SJCRH30 (cell line): ENCODE data around the gene B3GNT9. TPM values are rescaled to one million over a fixed set of nuclear protein-coding genes. Genes with fewer than 3 reads are reported as not detected.

ENCODE experiments used
- DNase-seq, 2 experiments: peaks; one replicate each; pipeline ENCODE4 v3.0.0-alpha.2; 2015 to 2020
- H3K27ac ChIP-seq: fragments of 250-450 bp; sonication (Bioruptor Pico); 2 replicates; pipeline ENCODE4 v1.5.1; 2020; ENCODE audit warnings: mild to moderate bottlenecking, moderate library complexity
- H3K27me3 ChIP-seq: fragments of 250-450 bp; sonication (Bioruptor Pico); 2 replicates; pipeline ENCODE4 v1.5.1; 2020; ENCODE audit warnings: mild to moderate bottlenecking, moderate library complexity
- H3K36me3 ChIP-seq: fragments of 250-450 bp; sonication (Bioruptor Pico); 2 replicates; pipeline ENCODE4 v1.5.1; 2020; ENCODE audit warnings: mild to moderate bottlenecking, moderate library complexity
- H3K4me1 ChIP-seq: fragments of 250-450 bp; sonication (Bioruptor Pico); 2 replicates; pipeline ENCODE4 v1.5.1; 2020; ENCODE audit warnings: mild to moderate bottlenecking, moderate library complexity
- H3K4me3 ChIP-seq: fragments of 250-450 bp; sonication (Bioruptor Pico); 2 replicates; pipeline ENCODE4 v1.5.1; 2020; ENCODE audit warnings: mild to moderate bottlenecking, moderate library complexity
- H3K9me3 ChIP-seq: fragments of 250-450 bp; sonication (Bioruptor Pico); replicated peaks from 2 replicates; pipeline ENCODE4 v1.5.1; 2020; ENCODE audit warnings: mild to moderate bottlenecking, moderate library complexity
- total RNA-seq: library from RNA; depleted of rRNA; stranded (reverse); fragments of >200 nt; shearing (Covaris generic); gene quantifications from 2 replicates; pipeline ENCODE4 v1.2.3, GENCODE V29; 2014

The B3GNT9 gene
- total RNA-seq, 1 experiment from 2014 or later: 13.1 TPM

DNA sequence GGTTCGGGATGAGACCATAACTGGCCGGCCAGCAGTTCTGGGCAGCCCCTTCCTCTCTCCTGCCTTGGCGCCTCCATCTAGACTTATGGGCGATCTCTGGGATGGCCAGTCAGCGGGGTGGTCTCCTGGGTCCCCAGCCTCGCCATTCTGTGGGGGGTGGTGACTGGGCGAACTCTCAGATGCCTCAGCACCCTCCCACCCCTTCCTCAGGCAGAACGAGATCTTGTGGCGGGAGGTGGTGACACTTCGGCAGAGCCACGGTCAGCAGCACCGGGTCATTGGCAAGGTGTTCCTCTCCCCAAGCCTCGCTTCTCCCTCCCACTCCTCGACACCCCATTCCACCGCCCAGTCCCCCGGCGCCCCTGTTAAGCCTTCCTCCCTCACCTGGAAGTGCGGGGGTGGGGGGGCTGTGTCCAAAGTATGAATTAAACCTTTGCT, 15.3 kb upstream of the B3GNT9 start:
- Histone ChIP-seq H3K27ac (no peak overlapping the region), H3K9me3 (no peaks in the 10 kb centered on the region), H3K4me3 (no peak overlapping the region), H3K36me3 (no peaks in the 10 kb centered on the region), H3K27me3 (no peaks in the 10 kb centered on the region), H3K4me1 (peaks cover 13% of the 10 kb centered on the region)
- DNase-seq: no peak

DNA sequence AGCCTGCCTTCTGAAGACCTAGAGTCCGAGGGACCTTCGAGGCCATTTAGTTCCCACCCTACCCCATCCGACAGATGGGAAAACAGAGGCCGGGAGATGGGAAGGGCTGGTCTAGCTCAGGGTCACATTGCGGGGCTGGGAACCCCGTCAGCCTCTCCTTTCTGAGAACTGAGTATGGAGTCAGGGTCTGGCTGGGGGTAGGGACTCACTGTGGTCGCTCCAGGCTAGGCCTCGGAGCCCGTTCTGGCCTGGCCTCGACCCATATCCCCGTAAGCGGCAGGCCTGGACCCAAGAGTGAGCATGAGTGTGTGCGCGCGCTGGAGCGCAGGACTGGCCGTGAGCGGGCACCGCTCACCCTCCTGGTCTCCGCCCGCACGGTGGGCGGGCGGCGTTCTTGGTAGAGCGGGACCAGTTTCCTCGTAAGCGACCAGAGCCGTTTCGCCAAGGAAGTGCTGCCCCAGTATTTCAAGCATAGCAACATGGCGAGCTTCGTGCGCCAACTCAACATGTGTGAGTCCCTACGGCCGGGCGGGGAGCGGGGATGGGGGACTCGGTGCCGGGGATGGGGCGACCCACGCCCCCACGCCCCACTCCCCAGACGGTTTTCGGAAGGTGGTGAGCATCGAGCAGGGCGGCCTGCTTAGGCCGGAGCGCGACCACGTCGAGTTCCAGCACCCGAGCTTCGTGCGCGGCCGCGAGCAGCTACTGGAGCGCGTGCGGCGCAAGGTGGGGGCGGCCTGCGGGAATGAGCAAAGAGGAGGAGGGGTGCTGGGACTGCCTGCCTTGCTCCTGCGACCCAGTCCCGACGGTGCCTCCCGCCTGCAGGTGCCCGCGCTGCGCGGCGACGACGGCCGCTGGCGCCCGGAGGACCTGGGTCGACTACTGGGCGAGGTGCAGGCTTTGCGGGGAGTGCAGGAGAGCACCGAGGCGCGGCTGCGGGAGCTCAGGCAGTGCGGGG, 14.6 kb upstream of the B3GNT9 start:
- no peaks in the 10 kb centered on the region for H3K9me3 ChIP-seq
- no peak overlapping the region for H3K4me3 ChIP-seq
- H3K4me1 ChIP-seq: peaks cover 13% of the 10 kb centered on the region
- DNase-seq: no peak
- H3K36me3 ChIP-seq: no peaks in the 10 kb centered on the region
- H3K27ac ChIP-seq: no peak overlapping the region
- no peaks in the 10 kb centered on the region for H3K27me3 ChIP-seq

DNA sequence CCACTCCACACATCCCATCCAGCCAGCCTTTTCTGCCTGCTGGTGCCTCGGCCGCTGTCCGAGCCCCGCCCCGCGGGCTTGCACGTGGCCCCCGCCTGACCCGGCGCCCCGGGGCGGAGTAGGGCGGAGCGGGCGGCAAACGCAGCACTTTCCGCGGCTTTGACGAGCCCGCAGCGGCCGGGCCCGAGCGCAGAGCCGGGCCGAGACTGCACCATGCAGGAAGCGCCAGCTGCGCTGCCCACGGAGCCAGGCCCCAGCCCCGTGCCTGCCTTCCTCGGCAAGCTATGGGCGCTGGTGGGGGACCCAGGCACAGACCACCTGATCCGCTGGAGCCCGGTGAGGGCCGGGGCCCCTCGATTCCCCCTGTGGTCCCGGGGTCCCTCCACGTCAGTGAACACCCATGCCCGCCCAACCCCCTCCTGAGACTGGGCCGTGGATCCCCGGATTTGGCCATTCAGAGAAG, 13.8 kb upstream of the B3GNT9 start, which contains the start of gene HSF4:
Gene HSF4 (plus strand): TSS at position 147 of the 463 bp plus-strand sequence. CDS start 67 bp downstream, at position 214.
- Histone ChIP-seq H3K27me3 (no peaks in the 10 kb centered on the region), H3K4me1 (peaks cover 15% of the 10 kb centered on the region), H3K36me3 (no peaks in the 10 kb centered on the region), H3K4me3 (no peak within 1 kb of the TSS), H3K9me3 (no peaks in the 10 kb centered on the region), H3K27ac (no peak within 1 kb of the TSS)
- no peak for DNase-seq

DNA sequence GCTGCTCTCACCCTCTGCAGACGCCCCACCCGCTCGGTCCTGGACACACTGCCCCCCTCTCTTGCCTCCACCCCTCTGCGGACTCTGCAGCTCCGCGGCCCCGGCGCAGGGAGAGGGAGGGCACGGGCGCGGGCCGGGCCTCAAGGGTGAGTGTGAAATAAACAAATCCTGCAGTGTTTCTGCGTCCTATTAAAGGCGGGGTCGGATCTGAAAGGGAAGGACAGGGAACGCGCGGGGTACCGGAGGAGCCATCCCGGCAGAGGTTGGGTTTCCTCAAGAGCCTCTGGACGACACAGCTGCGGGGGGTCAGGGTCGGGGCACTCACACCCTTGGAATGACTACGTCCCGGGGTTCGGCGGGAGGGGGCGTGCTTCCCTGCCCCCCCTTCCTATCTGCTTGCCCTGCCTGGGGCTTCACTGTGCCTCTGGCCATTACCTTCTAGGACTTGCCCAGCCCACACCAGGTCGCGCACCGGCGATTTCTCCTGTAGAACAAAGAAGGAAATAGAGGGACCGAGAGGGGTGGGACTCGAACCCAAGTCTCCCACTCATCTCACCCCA, 13.3 kb upstream of the B3GNT9 start:
- Histone ChIP-seq H3K4me1 (peaks cover 12% of the 10 kb centered on the region), H3K27ac (no peak overlapping the region), H3K36me3 (no peaks in the 10 kb centered on the region), H3K9me3 (no peaks in the 10 kb centered on the region), H3K27me3 (no peaks in the 10 kb centered on the region), H3K4me3 (no peak overlapping the region)
- DNase-seq: no peak

DNA sequence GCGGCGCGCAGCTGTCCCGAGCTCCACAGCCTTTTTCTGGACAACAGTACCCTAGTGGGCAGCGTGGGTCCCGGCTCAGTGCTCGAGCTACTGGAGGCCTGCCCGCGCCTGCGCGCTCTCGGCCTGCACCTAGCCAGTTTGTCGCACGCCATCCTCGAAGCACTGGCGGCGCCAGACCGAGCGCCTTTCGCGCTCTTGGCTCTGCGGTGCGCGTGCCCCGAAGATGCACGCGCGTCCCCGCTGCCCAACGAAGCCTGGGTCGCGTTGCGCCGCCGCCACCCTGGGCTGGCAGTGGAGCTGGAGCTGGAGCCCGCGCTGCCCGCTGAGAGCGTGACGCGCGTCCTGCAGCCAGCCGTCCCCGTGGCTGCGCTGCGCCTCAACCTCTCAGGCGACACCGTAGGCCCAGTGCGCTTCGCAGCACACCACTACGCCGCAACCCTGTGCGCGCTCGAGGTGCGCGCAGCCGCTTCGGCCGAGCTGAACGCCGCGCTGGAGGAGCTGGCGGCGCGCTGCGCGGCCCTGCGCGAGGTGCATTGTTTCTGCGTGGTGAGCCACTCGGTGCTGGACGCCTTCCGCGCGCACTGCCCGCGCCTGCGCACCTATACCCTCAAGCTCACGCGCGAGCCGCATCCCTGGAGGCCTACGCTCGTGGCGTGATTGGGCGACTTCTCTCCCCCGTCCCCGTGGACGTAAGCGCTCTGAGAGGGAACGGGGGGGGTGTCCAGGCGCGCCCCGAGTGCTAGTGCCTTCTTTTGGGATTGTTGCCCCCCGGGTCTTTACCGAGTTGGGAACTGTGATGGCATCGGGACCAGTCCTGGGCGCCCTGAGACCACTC, 12.6 kb upstream of the B3GNT9 start:
- Histone ChIP-seq H3K36me3 (no peaks in the 10 kb centered on the region), H3K4me3 (no peak overlapping the region), H3K27me3 (no peaks in the 10 kb centered on the region), H3K9me3 (no peaks in the 10 kb centered on the region), H3K4me1 (peaks cover 7% of the 10 kb centered on the region), H3K27ac (no peak overlapping the region)
- DNase-seq: no peak

DNA sequence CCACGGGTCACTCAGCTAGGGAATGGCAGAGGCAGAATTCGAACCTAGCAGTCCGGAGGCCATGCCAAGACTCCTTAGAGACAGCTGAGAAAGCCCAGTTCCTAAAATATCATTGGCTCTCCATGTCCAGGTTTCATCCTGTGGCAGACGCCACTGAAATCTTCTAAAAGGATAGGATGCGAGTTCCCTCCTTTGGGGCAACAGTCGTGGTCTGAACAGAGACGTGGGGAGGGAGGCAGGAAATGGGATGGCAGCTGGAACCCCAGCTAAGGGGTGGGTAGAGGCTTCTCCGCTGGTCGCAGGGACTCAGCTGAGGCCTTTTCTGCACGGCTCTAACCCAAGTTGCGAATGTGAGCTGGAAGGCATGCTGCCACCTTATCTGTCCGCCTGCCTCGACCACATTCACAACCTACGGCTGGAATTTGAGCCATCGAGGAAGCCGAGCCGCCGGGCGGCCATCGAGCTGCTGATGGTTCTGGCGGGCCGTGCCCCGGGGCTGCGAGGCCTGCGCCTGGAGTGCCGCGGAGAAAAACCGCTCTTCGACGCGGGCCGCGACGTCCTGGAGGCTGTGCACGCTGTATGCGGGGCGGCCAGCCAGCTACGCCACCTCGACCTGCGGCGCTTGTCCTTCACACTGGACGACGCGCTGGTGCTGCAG, 11.8 kb upstream of the B3GNT9 start:
- no peak overlapping the region for H3K4me3 ChIP-seq
- DNase-seq: no peak
- no peaks in the 10 kb centered on the region for H3K27me3 ChIP-seq
- H3K36me3 ChIP-seq: no peaks in the 10 kb centered on the region
- H3K27ac ChIP-seq: no peak overlapping the region
- H3K4me1 ChIP-seq: peaks cover 7% of the 10 kb centered on the region; the same call in 1 of the 2 replicates
- H3K9me3 ChIP-seq: no peaks in the 10 kb centered on the region

DNA sequence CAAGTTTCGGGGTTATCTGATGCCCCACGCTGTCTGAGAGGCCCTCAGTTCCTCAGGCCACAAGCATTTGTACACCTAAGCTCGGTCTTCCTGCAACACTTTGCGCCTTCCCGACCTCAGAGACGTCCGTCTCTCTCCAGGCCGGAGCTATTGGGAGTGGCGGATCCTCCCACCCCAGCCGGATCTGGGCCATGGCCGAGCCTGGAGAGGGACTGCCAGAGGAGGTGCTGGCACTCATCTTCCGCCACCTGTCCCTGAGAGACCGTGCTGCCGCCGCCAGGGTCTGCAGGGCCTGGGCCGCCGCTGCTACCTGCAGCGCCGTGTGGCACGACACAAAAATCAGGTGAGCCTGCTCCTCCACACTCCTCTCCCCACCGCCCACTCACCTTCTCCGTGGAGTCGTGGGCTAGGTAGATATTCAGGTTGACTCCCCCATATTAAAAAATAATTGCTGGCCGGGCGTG, 10.8 kb upstream of the B3GNT9 start:
- Histone ChIP-seq H3K4me3 (no peak overlapping the region), H3K27ac (no peak overlapping the region), H3K36me3 (no peaks in the 10 kb centered on the region), H3K9me3 (no peaks in the 10 kb centered on the region), H3K4me1 (peaks cover 7% of the 10 kb centered on the region; the same call in 1 of the 2 replicates), H3K27me3 (no peaks in the 10 kb centered on the region)
- DNase-seq: no peak

DNA sequence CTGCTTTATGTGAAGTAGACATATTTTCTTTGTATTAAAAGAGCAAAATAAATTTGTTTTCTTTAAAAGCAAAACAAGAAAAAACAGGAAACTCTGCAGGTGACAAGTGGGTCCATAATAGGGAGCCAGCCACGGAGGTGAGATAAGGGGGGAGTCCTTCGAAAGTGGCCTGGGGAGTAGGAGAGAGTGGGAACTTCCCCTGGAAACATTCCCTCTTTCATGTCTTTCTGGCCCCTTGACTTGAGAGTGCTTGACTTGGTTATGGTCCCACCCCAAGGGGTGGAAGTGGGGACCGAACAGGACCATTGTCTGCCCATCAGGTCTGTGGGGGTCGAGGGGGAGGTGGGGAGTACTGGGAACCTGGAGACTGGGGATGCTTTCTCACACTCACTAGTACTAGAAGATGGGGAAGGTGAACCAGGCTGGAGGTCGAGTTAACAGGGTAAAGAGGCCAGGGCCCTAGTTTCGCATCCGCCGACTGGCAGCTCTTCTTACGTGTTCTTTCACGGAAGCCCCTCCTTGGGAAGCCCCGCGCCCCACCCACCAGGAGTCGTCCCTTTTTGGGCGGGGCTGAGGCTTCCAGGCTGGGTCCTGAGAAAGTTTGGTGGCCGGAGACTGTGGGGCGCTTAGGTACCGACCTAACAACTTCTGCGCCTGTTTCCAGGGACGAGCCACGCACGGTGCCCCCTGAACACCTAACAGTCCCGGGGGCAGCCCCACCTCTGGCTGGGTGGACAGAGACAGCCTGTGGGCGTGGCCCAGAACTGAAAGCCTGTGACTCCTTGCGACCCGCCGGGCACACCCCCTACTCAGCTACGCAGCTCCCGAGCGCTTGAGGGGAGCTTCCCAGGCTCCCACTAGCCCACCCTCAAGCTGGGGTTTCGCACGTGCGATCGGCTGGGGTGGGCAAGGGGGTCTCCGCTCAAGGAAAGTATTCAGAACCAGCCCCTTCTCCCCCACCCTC, 8.1 kb upstream of the B3GNT9 start:
- H3K36me3 ChIP-seq: no peaks in the 10 kb centered on the region
- peaks cover 7% of the 10 kb centered on the region; the same call in 1 of the 2 replicates for H3K4me1 ChIP-seq
- H3K4me3 ChIP-seq: peak overlapping the region; percentile 87
- peak; percentile 42 to 50 for DNase-seq
- peaks cover 4% of the 10 kb centered on the region; the same call in 1 of the 2 replicates for H3K27me3 ChIP-seq
- H3K27ac ChIP-seq: no peak overlapping the region
- no peaks in the 10 kb centered on the region for H3K9me3 ChIP-seq

DNA sequence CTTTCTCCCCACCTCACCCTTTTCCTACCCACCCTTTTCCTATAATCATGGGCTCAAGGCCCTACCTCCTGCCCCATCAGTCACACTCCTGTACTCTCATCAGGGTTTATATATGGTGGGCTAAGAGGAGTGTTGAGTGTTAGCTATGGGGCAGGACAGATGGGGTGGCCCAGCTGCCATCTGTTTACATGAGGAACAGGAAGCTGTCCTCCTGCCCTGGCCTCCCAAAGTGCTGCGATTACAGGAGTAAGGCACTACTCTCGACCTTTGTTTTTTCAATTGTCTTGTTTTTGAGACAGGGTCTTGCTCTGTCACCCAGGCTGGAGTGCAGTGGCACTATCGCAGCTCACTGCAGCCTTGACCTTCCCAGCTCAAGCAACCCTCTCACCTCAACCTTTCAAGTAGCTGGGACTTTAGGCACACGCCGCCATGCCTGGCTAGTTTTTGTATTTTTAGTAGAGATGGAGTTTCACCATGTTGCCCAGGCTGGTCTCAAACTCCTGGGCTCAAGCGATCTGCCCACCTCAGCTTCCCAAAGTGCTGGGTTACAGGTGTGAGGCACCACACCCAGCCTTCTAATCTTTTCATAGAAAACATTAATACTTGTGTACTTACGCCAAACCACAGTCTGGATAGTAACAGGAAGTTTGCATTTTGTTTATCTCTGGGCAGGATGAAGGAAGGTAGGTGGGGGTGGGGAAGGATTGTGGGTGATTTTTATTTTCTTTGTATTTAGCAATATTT, 7.3 kb upstream of the B3GNT9 start:
- no peaks in the 10 kb centered on the region for H3K9me3 ChIP-seq
- H3K4me1 ChIP-seq: peaks cover 7% of the 10 kb centered on the region; the same call in 1 of the 2 replicates
- H3K27me3 ChIP-seq: peaks cover 4% of the 10 kb centered on the region; the same call in 1 of the 2 replicates
- no peak overlapping the region for H3K27ac ChIP-seq
- no peak for DNase-seq
- no peak overlapping the region for H3K4me3 ChIP-seq
- H3K36me3 ChIP-seq: no peaks in the 10 kb centered on the region

DNA sequence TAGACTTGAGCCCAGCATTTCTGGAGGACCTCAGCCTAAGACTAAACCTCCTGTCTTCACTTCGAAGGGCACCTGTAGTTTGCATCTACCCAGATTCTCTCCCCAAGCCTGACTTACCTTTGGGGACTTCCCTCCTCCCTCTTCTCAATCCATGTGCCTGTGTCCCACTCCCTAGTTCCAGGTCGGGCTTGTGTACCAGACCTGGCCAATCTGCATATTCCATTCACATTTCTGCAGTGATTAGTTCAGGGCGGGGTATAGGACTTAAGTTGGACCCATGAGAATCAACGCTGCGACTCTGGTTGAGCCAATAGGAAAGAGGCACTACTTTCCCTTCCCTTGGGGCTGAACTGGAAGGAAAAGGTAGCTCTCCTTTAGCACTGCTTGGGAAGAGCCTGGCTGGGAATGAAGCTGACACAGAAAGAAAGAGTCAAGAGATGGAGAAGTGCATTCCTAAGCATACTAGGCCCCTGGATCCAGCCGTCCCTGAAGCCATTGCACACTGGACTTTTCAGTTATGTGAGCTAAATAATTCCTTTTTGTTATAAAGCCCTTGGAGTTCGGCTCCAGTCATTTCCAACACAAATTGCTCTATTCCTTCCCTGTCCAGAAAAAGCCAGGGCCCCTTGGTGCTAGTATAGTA, 6.4 kb upstream of the B3GNT9 start:
- Histone ChIP-seq H3K4me3 (no peak overlapping the region), H3K36me3 (no peaks in the 10 kb centered on the region), H3K9me3 (no peaks in the 10 kb centered on the region), H3K27me3 (peaks cover 4% of the 10 kb centered on the region; the same call in 1 of the 2 replicates), H3K27ac (no peak overlapping the region), H3K4me1 (peaks cover 7% of the 10 kb centered on the region; the same call in 1 of the 2 replicates)
- no peak for DNase-seq

DNA sequence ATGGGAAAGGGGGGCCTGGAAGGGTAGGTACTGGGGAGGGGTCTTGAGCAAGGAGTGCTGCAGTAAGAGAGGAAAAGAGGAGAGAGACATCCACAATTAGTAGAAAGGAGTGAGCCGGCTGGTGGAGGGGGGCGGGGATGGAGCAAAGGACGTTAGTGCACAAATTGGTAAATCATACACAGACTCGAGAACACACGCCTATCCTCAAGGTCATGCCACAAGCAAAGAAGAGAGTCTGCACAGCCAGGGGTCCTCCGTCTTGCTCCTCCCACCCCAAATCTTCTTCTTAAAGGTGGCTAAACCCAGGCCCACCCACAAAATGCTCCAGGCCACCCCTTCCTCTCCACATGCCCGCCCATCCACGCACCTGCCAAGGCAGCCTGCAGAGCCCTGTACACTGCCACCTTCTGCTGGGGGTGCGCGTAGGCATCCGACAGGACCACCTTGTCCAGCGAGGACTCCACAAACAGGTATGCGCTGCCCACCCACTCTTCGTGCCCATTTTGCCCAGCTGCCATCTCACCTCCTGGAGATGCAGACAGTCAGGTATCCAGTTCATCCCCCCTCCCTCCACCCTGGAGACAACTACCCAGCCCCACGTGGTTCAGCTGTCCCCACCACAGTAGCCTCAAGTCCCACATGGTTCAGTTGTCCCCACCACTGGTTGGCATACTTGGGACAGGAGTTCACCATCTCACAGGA, 5.5 kb upstream of the B3GNT9 start:
- no peak overlapping the region for H3K4me3 ChIP-seq
- H3K9me3 ChIP-seq: no peaks in the 10 kb centered on the region
- no peaks in the 10 kb centered on the region for H3K36me3 ChIP-seq
- H3K27me3 ChIP-seq: peaks cover 4% of the 10 kb centered on the region; the same call in 1 of the 2 replicates
- no peak for DNase-seq
- peaks cover 13% of the 10 kb centered on the region; the same call in 1 of the 2 replicates for H3K4me1 ChIP-seq
- no peak overlapping the region for H3K27ac ChIP-seq
